NCI-H2107 treated with DMSO at 0.1 percent for 48 hours (cell line): ENCODE measurements around the gene ROR1.
"Not testable (repeated sequence)": the region's sequence is repeated elsewhere in the genome, so short reads cannot be mapped to it uniquely, and the experiment has no call there.

ENCODE experiments used
- DNase-seq: peaks from one replicate; lab custom pipeline; 2025; ENCODE audit not compliant: unreplicated experiment; lab: John Stamatoyannopoulos, UW

ROR1 gene

DNA sequence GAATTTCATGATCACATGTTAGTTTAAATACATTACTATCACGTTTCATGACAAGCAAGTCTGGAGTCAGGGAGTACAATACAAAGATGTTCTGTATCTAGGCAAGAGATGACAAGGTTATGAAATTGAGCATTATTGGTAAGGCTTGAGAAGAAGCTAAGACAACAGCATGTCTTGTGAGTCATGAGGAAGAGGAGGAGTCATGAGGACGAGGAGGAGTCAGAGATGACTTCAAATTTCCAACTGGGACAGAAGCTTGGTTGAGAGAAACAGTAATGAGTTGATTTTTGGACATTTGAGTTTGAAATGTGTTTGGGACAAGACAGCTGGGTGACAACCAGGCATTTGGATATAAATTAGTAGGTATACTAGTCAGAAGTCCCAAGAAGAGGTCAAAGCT lies 425.3 kb downstream of the ROR1 start:
- DNase-seq = no peak

DNA sequence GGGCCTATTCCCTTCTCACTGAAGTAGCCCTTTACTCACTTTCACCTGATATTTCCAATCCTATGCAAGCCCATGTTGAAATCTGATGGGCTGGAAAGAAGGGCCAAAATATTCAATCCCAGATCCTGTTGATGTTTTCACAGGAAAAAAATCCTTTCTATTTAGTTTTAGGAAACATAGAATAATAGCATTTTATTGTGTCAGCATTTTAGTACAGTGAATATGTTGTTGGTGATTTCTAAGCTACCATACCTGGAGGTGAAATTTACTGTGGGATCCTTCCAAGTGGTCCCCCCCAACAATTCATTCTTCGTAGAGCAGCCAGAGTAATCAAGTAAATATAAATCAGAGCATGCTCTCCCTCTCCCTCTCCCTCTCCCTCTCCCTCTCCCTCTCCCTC lies 426.2 kb downstream of the ROR1 start:
- no peak for DNase-seq

GRCh38 chr1:64203420-64203819 lies 429.6 kb downstream of the ROR1 start, which contains the start of gene UBE2U:
Gene UBE2U (plus strand): TSS chr1:64203623. CDS start chr1:64204051, 428 bp downstream.
- DNase-seq = no peak

DNA sequence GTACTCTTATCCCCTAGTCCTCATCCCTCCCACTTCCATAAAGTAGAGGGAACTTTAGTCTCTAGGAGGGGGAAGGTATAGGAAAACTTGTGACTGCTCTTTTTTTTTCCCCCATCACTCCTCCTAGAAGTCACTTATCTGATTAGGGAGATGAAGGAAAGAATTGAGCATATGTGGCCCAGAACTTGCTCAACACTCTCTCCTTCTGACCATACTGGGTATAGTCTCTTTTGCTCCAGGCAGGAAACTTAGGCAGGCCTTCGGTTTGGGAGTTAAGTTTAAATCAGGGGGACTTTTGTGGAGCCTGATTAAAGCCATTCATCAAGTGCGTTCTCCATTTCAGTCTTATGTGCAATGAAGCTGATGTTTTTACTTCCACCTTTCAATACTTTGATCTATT lies 435.4 kb downstream of the ROR1 start:
- no peak for DNase-seq

GRCh38 chr1:64212031-64212430 lies 438.2 kb downstream of the ROR1 start:
- no peak for DNase-seq

GRCh38 chr1:64215576-64215975 lies 441.8 kb downstream of the ROR1 start:
- no peak for DNase-seq

- no peak for DNase-seq
Observed at GRCh38 chr1:64220241-64220640, 446.4 kb downstream of the ROR1 start.

DNA sequence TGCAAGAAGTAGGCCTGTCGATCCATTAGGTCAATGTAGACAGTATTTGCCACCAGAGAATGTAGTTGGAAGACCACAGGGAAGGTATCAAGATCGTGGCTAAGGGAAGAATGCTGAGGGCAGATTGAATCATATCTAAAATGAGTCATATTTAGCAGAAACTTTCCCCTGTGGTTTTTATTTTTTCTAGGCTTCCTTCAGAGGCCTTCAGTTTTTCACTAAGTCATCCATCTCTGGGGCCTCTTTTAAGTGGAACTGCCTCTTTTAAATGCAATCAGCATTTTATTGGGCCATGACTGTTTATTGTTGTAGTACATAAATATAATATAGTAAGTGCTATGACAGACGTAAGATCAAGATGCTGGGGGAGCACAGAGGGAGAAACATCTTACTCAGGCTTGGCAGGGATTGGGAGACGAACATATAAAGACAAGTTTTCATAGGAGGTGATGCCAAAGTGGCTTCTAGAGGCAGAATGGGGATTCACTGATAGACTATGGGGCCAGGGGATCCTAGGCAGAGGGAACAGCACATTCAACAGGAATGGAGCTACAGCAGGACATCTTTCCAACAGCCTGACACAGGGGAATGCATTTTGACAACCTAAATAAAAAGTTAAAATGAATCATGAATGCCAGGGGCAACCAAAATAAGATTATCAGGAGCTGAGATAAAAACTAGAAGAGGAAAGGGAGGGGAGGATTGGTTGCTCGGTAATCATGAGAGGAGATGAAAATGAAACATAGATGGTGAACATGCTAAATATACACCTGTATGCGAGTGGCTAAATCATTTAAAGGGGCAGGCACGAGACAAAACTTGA lies 449.7 kb downstream of the ROR1 start:
- no peak for DNase-seq

- not testable (repeated sequence) for DNase-seq
Observed at GRCh38 chr1:64224236-64224635, 450.4 kb downstream of the ROR1 start.

DNA sequence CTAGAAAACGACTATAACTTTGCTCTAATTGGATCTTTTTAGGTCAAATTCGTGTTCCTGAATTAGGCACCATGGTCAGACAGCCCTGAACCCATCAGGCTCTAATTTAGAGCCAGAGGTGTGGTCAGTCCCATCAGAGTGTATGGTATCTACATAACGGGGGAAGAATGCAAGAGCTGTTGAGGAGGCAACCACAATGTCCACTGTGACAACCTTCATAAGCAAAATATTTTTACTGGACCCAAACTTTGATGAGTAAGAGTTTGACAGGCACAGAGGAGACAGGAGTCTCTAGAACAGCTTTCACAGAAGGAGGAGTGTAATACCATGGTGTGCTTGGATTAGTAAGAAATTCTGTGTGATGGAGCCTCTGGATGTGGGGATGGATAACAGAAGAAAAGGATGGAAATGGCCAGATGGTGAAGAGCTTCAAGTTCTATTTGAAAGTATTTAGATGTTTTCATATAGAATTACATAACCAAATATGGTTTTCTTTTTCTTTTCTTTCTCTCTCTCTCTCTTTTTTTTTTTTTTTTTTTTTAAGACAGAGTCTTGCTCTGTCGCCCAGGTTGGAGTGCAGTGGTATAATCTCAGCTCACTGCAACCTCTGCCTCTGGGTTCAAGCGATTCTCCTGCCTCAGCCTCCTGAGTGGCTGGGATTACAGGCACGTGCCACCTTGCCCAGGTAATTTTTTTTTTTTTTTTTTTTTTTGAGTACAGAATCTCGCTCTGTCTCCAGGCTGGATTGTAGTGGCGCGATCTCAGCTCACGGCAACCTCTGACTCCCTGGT lies 454.5 kb downstream of the ROR1 start:
- DNase-seq = no peak

GRCh38 chr1:64229307-64229706 lies 455.5 kb downstream of the ROR1 start:
- peak; percentile 71 for DNase-seq
